Measurements from ENCODE around the gene RTN4IP1.
"Not testable (repeated sequence)": the region's sequence is repeated elsewhere in the genome, so short reads cannot be mapped to it uniquely, and the experiment has no call there.

Gene RTN4IP1

DNA sequence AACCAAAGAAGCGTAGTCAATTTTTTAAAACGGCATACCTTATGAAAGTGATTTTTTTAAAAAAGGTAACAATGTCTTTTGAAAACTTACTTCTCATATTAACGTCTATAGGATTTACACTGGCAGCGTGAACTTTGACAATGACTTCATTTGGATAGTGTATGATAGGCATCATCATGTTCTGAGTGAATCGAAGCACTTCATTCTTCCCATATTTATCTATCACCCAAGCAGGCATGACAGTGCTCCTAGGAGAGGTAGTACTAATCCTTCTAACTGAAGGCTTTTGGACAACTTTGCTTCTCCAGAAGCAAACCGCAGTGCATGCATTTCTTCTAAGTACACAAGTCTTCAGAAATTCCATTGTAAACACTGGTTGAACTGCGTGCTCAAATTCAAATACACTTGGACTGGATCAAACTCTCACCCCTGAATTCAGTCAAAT, 618 bp downstream of the RTN4IP1 start:
- no peaks in the 10 kb centered on the region for H3K36me3 ChIP-seq (ENCODE audit: control insufficient read depth, insufficient read depth, low read length)
- WGBS (ENCODE audit: insufficient coverage, insufficient read length), result no CpG with 5 or more reads among the region's 7 CpGs
- H3K9me3 ChIP-seq (ENCODE audit: control insufficient read depth, insufficient read depth, low read length), result no peaks in the 10 kb centered on the region
- no peaks in the 10 kb centered on the region for H3K4me1 ChIP-seq (ENCODE audit: control insufficient read depth, insufficient read depth, low read length)
- no peak for DNase-seq (ENCODE audit: low read depth, low spot score)
- peak overlapping the region; percentile 99; the same call in 1 of the 2 replicates for H3K4me3 ChIP-seq (ENCODE audit: low read length)
- no peak overlapping the region for H3K27ac ChIP-seq (ENCODE audit: low read length)
- H3K27me3 ChIP-seq (ENCODE audit: control insufficient read depth, insufficient read depth, low read length), result no peaks in the 10 kb centered on the region

DNA sequence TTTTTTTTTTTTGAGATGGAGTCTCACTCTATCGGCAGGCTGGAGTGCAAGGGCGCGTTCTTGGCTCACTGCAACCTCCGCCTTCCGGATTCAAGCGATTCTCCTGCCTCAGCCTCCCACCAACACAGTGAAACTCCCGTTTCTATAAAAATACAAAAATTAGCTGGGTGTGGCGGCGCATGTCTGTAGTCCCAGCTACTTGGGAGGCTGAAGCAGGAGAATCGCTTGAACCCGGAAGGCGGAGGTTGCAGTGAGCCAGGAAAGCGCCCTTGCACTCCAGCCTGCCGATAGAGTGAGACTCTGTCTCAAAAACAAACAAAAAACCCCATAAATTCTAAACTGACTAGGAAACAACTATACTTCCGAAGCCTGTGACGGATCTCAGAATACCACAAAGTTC, 1.5 kb downstream of the RTN4IP1 start:
- no CpG with 5 or more reads among the region's 16 CpGs for WGBS (ENCODE audit: insufficient coverage, insufficient read length)
- not testable (repeated sequence) for H3K27me3 ChIP-seq (ENCODE audit: control insufficient read depth, insufficient read depth, low read length); H3K4me1 ChIP-seq (ENCODE audit: control insufficient read depth, insufficient read depth, low read length); H3K4me3 ChIP-seq (ENCODE audit: low read length); H3K36me3 ChIP-seq (ENCODE audit: control insufficient read depth, insufficient read depth, low read length); H3K27ac ChIP-seq (ENCODE audit: low read length); H3K9me3 ChIP-seq (ENCODE audit: control insufficient read depth, insufficient read depth, low read length); DNase-seq (ENCODE audit: low read depth, low spot score)

GRCh38 chr6:106626485-106626884, 2.8 kb downstream of the RTN4IP1 start:
- no peak overlapping the region for H3K4me3 ChIP-seq (ENCODE audit: low read length)
- H3K27ac ChIP-seq (ENCODE audit: low read length), result no peak overlapping the region
- H3K4me1 ChIP-seq (ENCODE audit: control insufficient read depth, insufficient read depth, low read length), result no peaks in the 10 kb centered on the region
- WGBS (ENCODE audit: insufficient coverage, insufficient read length), result no CpG with 5 or more reads among the region's 2 CpGs
- no peaks in the 10 kb centered on the region for H3K27me3 ChIP-seq (ENCODE audit: control insufficient read depth, insufficient read depth, low read length)
- H3K36me3 ChIP-seq (ENCODE audit: control insufficient read depth, insufficient read depth, low read length), result peaks cover 3% of the 10 kb centered on the region; the same call in 1 of the 2 replicates
- DNase-seq (ENCODE audit: low read depth, low spot score), result no peak
- peaks cover 3% of the 10 kb centered on the region; the same call in 1 of the 2 replicates for H3K9me3 ChIP-seq (ENCODE audit: control insufficient read depth, insufficient read depth, low read length)

DNA sequence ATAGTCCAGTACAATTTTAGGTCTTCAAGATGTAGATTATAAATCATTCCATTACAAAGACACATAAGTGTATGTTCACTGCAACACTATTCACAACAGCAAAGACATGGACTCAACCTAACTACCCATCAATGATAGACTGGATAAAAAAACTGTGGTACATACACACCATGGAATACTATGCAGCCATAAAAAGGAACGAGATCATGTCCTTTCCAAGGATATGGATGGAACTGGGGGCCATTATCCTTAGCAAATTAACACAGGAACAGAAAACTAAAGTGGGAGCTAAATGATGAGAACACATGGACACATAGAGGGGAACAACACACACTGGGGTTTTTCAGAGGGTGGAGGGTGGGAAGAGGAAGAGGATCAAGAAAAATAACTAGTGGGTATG, 6.3 kb downstream of the RTN4IP1 start:
- no peak overlapping the region for H3K27ac ChIP-seq (ENCODE audit: low read length)
- no CpG with 5 or more reads among the region's 1 CpG for WGBS (ENCODE audit: insufficient coverage, insufficient read length)

GRCh38 chr6:106622412-106622811, 6.9 kb downstream of the RTN4IP1 start:
- H3K27ac ChIP-seq (ENCODE audit: low read length), result no peak overlapping the region
- no CpG with 5 or more reads among the region's 8 CpGs for WGBS (ENCODE audit: insufficient coverage, insufficient read length)

More for the DNA sequence above, 6.3 kb downstream of the RTN4IP1 start:
- no peaks in the 10 kb centered on the region for H3K27me3 ChIP-seq (ENCODE audit: control insufficient read depth, insufficient read depth, low read length)
- DNase-seq (ENCODE audit: low read depth, low spot score), result no peak
- peaks cover 3% of the 10 kb centered on the region; the same call in 1 of the 2 replicates for H3K9me3 ChIP-seq (ENCODE audit: control insufficient read depth, insufficient read depth, low read length)
- H3K36me3 ChIP-seq (ENCODE audit: control insufficient read depth, insufficient read depth, low read length), result peaks cover 5% of the 10 kb centered on the region; the same call in 1 of the 2 replicates
- H3K4me1 ChIP-seq (ENCODE audit: control insufficient read depth, insufficient read depth, low read length), result no peaks in the 10 kb centered on the region
- H3K4me3 ChIP-seq (ENCODE audit: low read length), result no peak overlapping the region

GRCh38 chr6:106620931-106621672, 8.2 kb downstream of the RTN4IP1 start:
- Histone ChIP-seq H3K4me3 (ENCODE audit: low read length) (no peak overlapping the region), H3K27ac (ENCODE audit: low read length) (no peak overlapping the region), H3K9me3 (ENCODE audit: control insufficient read depth, insufficient read depth, low read length) (peaks cover 3% of the 10 kb centered on the region; the same call in 1 of the 2 replicates), H3K27me3 (ENCODE audit: control insufficient read depth, insufficient read depth, low read length) (no peaks in the 10 kb centered on the region), H3K36me3 (ENCODE audit: control insufficient read depth, insufficient read depth, low read length) (peaks cover 5% of the 10 kb centered on the region; the same call in 1 of the 2 replicates), H3K4me1 (ENCODE audit: control insufficient read depth, insufficient read depth, low read length) (no peaks in the 10 kb centered on the region; the same call in 1 of the 2 replicates)
- no CpG with 5 or more reads among the region's 3 CpGs for WGBS (ENCODE audit: insufficient coverage, insufficient read length)
- DNase-seq (ENCODE audit: low read depth, low spot score), result no peak

More at GRCh38 chr6:106622412-106622811, 6.9 kb downstream of the RTN4IP1 start:
- Histone ChIP-seq H3K36me3 (ENCODE audit: control insufficient read depth, insufficient read depth, low read length) (peaks cover 5% of the 10 kb centered on the region; the same call in 1 of the 2 replicates), H3K4me1 (ENCODE audit: control insufficient read depth, insufficient read depth, low read length) (no peaks in the 10 kb centered on the region), H3K9me3 (ENCODE audit: control insufficient read depth, insufficient read depth, low read length) (peaks cover 3% of the 10 kb centered on the region; the same call in 1 of the 2 replicates), H3K27me3 (ENCODE audit: control insufficient read depth, insufficient read depth, low read length) (no peaks in the 10 kb centered on the region), H3K4me3 (ENCODE audit: low read length) (no peak overlapping the region)
- no peak for DNase-seq (ENCODE audit: low read depth, low spot score)

- Histone ChIP-seq H3K27me3 (ENCODE audit: control insufficient read depth, insufficient read depth, low read length) (no peaks in the 10 kb centered on the region), H3K4me3 (ENCODE audit: low read length) (no peak overlapping the region), H3K4me1 (ENCODE audit: control insufficient read depth, insufficient read depth, low read length) (no peaks in the 10 kb centered on the region; the same call in 1 of the 2 replicates), H3K36me3 (ENCODE audit: control insufficient read depth, insufficient read depth, low read length) (peaks cover 5% of the 10 kb centered on the region; the same call in 1 of the 2 replicates), H3K9me3 (ENCODE audit: control insufficient read depth, insufficient read depth, low read length) (peaks cover 3% of the 10 kb centered on the region; the same call in 1 of the 2 replicates), H3K27ac (ENCODE audit: low read length) (no peak overlapping the region)
- no CpG with 5 or more reads among the region's 1 CpG for WGBS (ENCODE audit: insufficient coverage, insufficient read length)
- no peak for DNase-seq (ENCODE audit: low read depth, low spot score)
Observed at GRCh38 chr6:106619223-106619622, 10.1 kb downstream of the RTN4IP1 start.

DNA sequence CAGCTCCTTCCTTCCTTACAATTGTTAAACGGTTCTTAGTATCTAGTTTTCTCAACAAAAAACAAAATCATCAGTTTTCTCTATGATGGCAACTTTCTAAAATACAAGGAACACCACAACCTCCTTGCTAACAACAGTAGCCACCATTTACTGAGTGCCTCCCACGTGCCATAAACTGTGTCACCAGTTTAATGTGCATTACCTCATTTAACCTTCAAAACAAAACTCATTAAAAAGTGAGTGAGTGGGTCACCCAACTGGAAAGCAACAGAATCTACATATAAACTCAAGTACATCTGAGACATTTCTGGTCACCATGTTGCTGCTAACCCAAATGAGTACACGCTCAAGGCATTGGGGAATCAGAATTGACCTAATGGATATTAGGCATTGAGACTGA, 11.0 kb downstream of the RTN4IP1 start:
- DNase-seq (ENCODE audit: low read depth, low spot score), result no peak
- peaks cover 2% of the 10 kb centered on the region; the same call in 1 of the 2 replicates for H3K4me1 ChIP-seq (ENCODE audit: control insufficient read depth, insufficient read depth, low read length)
- H3K27me3 ChIP-seq (ENCODE audit: control insufficient read depth, insufficient read depth, low read length), result no peaks in the 10 kb centered on the region
- H3K9me3 ChIP-seq (ENCODE audit: control insufficient read depth, insufficient read depth, low read length), result peaks cover 3% of the 10 kb centered on the region; the same call in 1 of the 2 replicates
- H3K27ac ChIP-seq (ENCODE audit: low read length), result no peak overlapping the region
- peaks cover 5% of the 10 kb centered on the region; the same call in 1 of the 2 replicates for H3K36me3 ChIP-seq (ENCODE audit: control insufficient read depth, insufficient read depth, low read length)
- no CpG with 5 or more reads among the region's 3 CpGs for WGBS (ENCODE audit: insufficient coverage, insufficient read length)
- no peak overlapping the region for H3K4me3 ChIP-seq (ENCODE audit: low read length)

DNA sequence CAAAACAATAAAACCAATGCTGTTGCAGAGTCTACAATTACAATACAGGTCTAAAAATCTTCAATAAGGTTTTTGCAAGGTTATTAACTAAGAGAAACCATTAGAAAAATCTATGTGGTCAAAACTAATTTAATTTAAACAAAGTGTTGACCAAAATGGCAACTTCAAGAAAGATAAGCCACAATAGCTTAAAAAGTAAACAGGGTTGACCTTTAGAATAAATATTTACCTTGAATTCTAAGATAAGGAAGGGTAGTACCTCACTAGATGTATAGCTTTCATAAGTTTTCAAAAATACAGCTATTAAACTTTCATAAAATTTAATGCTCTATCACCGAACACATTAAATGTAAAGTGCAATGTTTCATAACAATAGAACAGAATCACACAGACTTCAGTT, 11.4 kb downstream of the RTN4IP1 start:
- Histone ChIP-seq H3K4me1 (ENCODE audit: control insufficient read depth, insufficient read depth, low read length) (peaks cover 2% of the 10 kb centered on the region; the same call in 1 of the 2 replicates), H3K4me3 (ENCODE audit: low read length) (no peak overlapping the region), H3K27ac (ENCODE audit: low read length) (no peak overlapping the region), H3K9me3 (ENCODE audit: control insufficient read depth, insufficient read depth, low read length) (peaks cover 3% of the 10 kb centered on the region; the same call in 1 of the 2 replicates), H3K27me3 (ENCODE audit: control insufficient read depth, insufficient read depth, low read length) (no peaks in the 10 kb centered on the region), H3K36me3 (ENCODE audit: control insufficient read depth, insufficient read depth, low read length) (peaks cover 5% of the 10 kb centered on the region; the same call in 1 of the 2 replicates)
- DNase-seq (ENCODE audit: low read depth, low spot score), result no peak
- WGBS (ENCODE audit: insufficient coverage, insufficient read length), result no CpG with 5 or more reads among the region's 1 CpG

DNA sequence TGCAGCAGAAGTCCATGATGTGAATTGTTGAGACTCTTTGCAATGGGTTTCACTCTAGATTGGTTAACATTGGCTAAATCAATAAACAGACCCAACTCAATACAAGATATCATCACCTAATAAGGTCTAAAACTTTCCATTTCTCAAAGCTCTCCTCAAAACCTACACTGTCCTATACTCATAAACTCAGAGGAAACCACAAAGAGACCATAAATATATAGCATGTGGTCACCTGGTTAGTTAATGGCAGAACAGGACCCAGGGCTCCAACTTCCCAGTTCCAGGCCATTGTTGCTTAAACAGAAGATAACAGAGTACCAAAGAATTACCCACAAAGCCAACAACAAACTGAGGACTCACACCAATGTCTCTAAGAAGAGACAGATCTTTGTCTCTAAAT, 12.0 kb downstream of the RTN4IP1 start:
- no peak for DNase-seq (ENCODE audit: low read depth, low spot score)
- Histone ChIP-seq H3K36me3 (ENCODE audit: control insufficient read depth, insufficient read depth, low read length) (0 out of 2 replicates have a peak, but pooled peaks cover 2% of the 10 kb centered on the region), H3K4me3 (ENCODE audit: low read length) (no peak overlapping the region), H3K4me1 (ENCODE audit: control insufficient read depth, insufficient read depth, low read length) (peaks cover 2% of the 10 kb centered on the region; the same call in 1 of the 2 replicates), H3K27me3 (ENCODE audit: control insufficient read depth, insufficient read depth, low read length) (no peaks in the 10 kb centered on the region), H3K27ac (ENCODE audit: low read length) (no peak overlapping the region), H3K9me3 (ENCODE audit: control insufficient read depth, insufficient read depth, low read length) (no peaks in the 10 kb centered on the region)

All from iPS DF 6.9 (cell line).